SK-N-MC (cell line): ENCODE data around the gene SLC35F3.

Source experiments
- EZH2 ChIP-seq: fragments of 200-600 bp; sonication (generic); IDR thresholded peaks from one replicate; pipeline ENCODE4 v1.6.1; 2017; ENCODE audit warnings: antibody characterized with exemption
- POLR2AphosphoS5 ChIP-seq: IDR thresholded peaks from 2 replicates; pipeline ENCODE4 v1.6.1; 2012; ENCODE audit warnings: mild to moderate bottlenecking, low read depth, low read length, borderline replicate concordance

- TF ChIP-seq POLR2AphosphoS5, result no peak
- TF ChIP-seq EZH2, result no peak
These were observed 349.3 kb downstream of the SLC35F3 start for GRCh38 chr1:234253732-234254131.
